PFSK-1 (cell line): ENCODE measurements around the gene EDC3.

Experiments
- FOXP2 ChIP-seq: optimal IDR thresholded peaks from 2 replicates; pipeline ENCODE3; 2011; ENCODE audit warnings: borderline replicate concordance, control low read depth, inconsistent platforms; ENCODE audit not compliant: insufficient read depth; ENCODE audit errors: extremely low read length, extremely low read depth
- POLR2AphosphoS5 ChIP-seq: IDR thresholded peaks from 2 replicates; pipeline ENCODE4 v1.6.1; 2012; ENCODE audit warnings: low read depth, mild to moderate bottlenecking, control low read depth, low read length, moderate library complexity
- REST ChIP-seq, 2 experiments: IDR thresholded peaks; 2 replicates each; pipeline versions ENCODE4 v1.6.1 to v1.8.0; 2011 to 2012; ENCODE audit warnings: low read depth in 2 of 2, low read length in 2 of 2, control low read depth in 1 of 2, inconsistent platforms in 1 of 2, mild to moderate bottlenecking in 1 of 2, moderate library complexity in 1 of 2; ENCODE audit not compliant: insufficient read depth in 1 of 2
- SIN3A ChIP-seq: IDR thresholded peaks from 2 replicates; pipeline ENCODE4 v1.6.1; 2012; ENCODE audit warnings: mild to moderate bottlenecking, low read length, moderate library complexity, borderline replicate concordance; ENCODE audit not compliant: insufficient read depth
- TAF1 ChIP-seq: IDR thresholded peaks from 2 replicates; pipeline ENCODE4 v1.6.1; 2012; ENCODE audit warnings: low read length, control low read depth, borderline replicate concordance; ENCODE audit not compliant: insufficient read depth

Gene EDC3

GRCh38 chr15:74608786-74609185, 87.0 kb downstream of the EDC3 start:
- TF ChIP-seq FOXP2 (no peak), SIN3A (no peak), TAF1 (no peak), REST (IDR thresholded peaks at IDR 0.05; ENCODE audit: insufficient read depth in 1 of 2, low read depth in 2 of 2, low read length in 2 of 2) (no peak), POLR2AphosphoS5 (no peak)

- no peak for TF ChIP-seq REST (IDR thresholded peaks at IDR 0.05; ENCODE audit: insufficient read depth in 1 of 2, low read depth in 2 of 2, low read length in 2 of 2)
- no peak for TF ChIP-seq TAF1
- TF ChIP-seq SIN3A = no peak
Measured at GRCh38 chr15:74605795-74606150, 90.1 kb downstream of the EDC3 start.

- TF ChIP-seq REST (IDR thresholded peaks at IDR 0.05; ENCODE audit: insufficient read depth in 1 of 2, low read depth in 2 of 2, low read length in 2 of 2) = no peak
- TF ChIP-seq FOXP2 = no peak
Measured at GRCh38 chr15:74604983-74605794, 90.6 kb downstream of the EDC3 start.

GRCh38 chr15:74603789-74604705, 91.8 kb downstream of the EDC3 start:
- TF ChIP-seq SIN3A (no peak), TAF1 (no peak), REST (IDR thresholded peaks at IDR 0.05; ENCODE audit: insufficient read depth in 1 of 2, low read depth in 2 of 2, low read length in 2 of 2) (no peak), POLR2AphosphoS5 (no peak), FOXP2 (no peak)
